ENCODE data around the gene GLRX3. TPM values are rescaled to one million over a fixed set of nuclear protein-coding genes. Genes with fewer than 3 reads are reported as not detected.

GLRX3 gene
- total and polyA plus RNA-seq, 9 donors: 25.5 to 62.3 (median 46.1) TPM

GRCh38 chr10:130175074-130175473, 38.9 kb downstream of the GLRX3 start:
- DNase-seq: no peak
- no peak overlapping the region for H3K4me3 ChIP-seq
- no peaks in the 10 kb centered on the region for H3K27me3 ChIP-seq
- TF ChIP-seq EP300 (IDR thresholded peaks at IDR 0.05) (no peak), POLR2A (IDR thresholded peaks at IDR 0.05) (no peak), CTCF (IDR thresholded peaks at IDR 0.05) (no peak)
- no peaks in the 10 kb centered on the region for H3K36me3 ChIP-seq
- intact Hi-C loops (cut with DNase I): no loop called here
- no peaks in the 10 kb centered on the region for H3K9me3 ChIP-seq
- no peak overlapping the region for H3K27ac ChIP-seq
- H3K4me1 ChIP-seq (ENCODE audit: insufficient read depth): no peaks in the 10 kb centered on the region
- WGBS, 3 donors: 90 to 91% (median 91%) methylated on average over 4 of the region's 4 CpGs

GRCh38 chr10:130177250-130177649, 41.1 kb downstream of the GLRX3 start:
- TF ChIP-seq EP300 (IDR thresholded peaks at IDR 0.05): no peak
- TF ChIP-seq CTCF (IDR thresholded peaks at IDR 0.05): no peak
- no peak for TF ChIP-seq POLR2A (IDR thresholded peaks at IDR 0.05)
- H3K27me3 ChIP-seq: no peaks in the 10 kb centered on the region
- H3K4me1 ChIP-seq (ENCODE audit: insufficient read depth): no peaks in the 10 kb centered on the region
- no peak overlapping the region for H3K27ac ChIP-seq
- no peaks in the 10 kb centered on the region for H3K36me3 ChIP-seq
- WGBS, 3 donors: 60 to 74% (median 65%) methylated on average over 7 of the region's 7 CpGs
- H3K9me3 ChIP-seq: no peaks in the 10 kb centered on the region
- H3K4me3 ChIP-seq: no peak overlapping the region
- intact Hi-C loops (cut with DNase I): no loop called here
- no peak for DNase-seq

- H3K27ac ChIP-seq: no peak overlapping the region
- DNase-seq: no peak
- 38 to 41% (median 40%) methylated on average over 4 of the region's 4 CpGs for WGBS, 3 donors
- TF ChIP-seq EP300 (IDR thresholded peaks at IDR 0.05) (no peak), CTCF (IDR thresholded peaks at IDR 0.05) (no peak), POLR2A (IDR thresholded peaks at IDR 0.05) (no peak)
- H3K27me3 ChIP-seq: no peaks in the 10 kb centered on the region
- no peaks in the 10 kb centered on the region for H3K4me1 ChIP-seq (ENCODE audit: insufficient read depth)
- H3K36me3 ChIP-seq: no peaks in the 10 kb centered on the region
- H3K9me3 ChIP-seq: no peaks in the 10 kb centered on the region
- no peak overlapping the region for H3K4me3 ChIP-seq
- intact Hi-C loops (cut with DNase I): loop anchor here in 2 of 4 donors (10.0 kb wide), 1 partner anchor 1695 kb away; no protein-coding TSS in a partner anchor
These were observed 43.4 kb downstream of the GLRX3 start for GRCh38 chr10:130179640-130180039.

GRCh38 chr10:130180416-130180815, 44.2 kb downstream of the GLRX3 start:
- Histone ChIP-seq H3K36me3 (no peaks in the 10 kb centered on the region), H3K4me3 (no peak overlapping the region), H3K4me1 (ENCODE audit: insufficient read depth) (no peaks in the 10 kb centered on the region), H3K27ac (no peak overlapping the region), H3K27me3 (no peaks in the 10 kb centered on the region), H3K9me3 (no peaks in the 10 kb centered on the region)
- no peak for DNase-seq
- intact Hi-C loops (cut with DNase I): loop anchor here in 2 of 4 donors (10.0 kb wide), 1 partner anchor 1694 kb away; no protein-coding TSS in a partner anchor
- TF ChIP-seq EP300 (IDR thresholded peaks at IDR 0.05): no peak
- no peak for TF ChIP-seq POLR2A (IDR thresholded peaks at IDR 0.05)
- no peak for TF ChIP-seq CTCF (IDR thresholded peaks at IDR 0.05)
- 85 to 94% (median 93%) methylated on average over 1 of the region's 1 CpG for WGBS, 3 donors
